Ishikawa (cell line): ENCODE measurements around the gene ANLN.

Source experiments
- CEBPB ChIP-seq: IDR thresholded peaks from 2 replicates; pipeline ENCODE4 v1.6.1; 2012
- TAF1 ChIP-seq: IDR thresholded peaks from 2 replicates; pipeline ENCODE4 v1.6.1; 2012; ENCODE audit warnings: low read depth, mild to moderate bottlenecking
- YY1 ChIP-seq: IDR thresholded peaks from 2 replicates; pipeline ENCODE4 v1.6.1; 2012; ENCODE audit warnings: low read depth
- ZBTB7A ChIP-seq: IDR thresholded peaks from 2 replicates; pipeline ENCODE4 v1.6.1; 2012; ENCODE audit warnings: low read depth

GRCh38 chr7:36415144-36415543, 25.5 kb downstream of the ANLN start:
- TF ChIP-seq YY1, result no peak
- no peak for TF ChIP-seq TAF1
- no peak for TF ChIP-seq CEBPB
- no peak for TF ChIP-seq ZBTB7A
